Measurements from ENCODE around the gene CPNE4. TPM values are rescaled to one million over a fixed set of nuclear protein-coding genes. Genes with fewer than 3 reads are reported as not detected.

CPNE4 gene
- total and polyA plus RNA-seq, 9 of the 15 experiments (the other 6 are each of a cell fraction or from before 2014, with no cell fraction given) = not detected

DNA sequence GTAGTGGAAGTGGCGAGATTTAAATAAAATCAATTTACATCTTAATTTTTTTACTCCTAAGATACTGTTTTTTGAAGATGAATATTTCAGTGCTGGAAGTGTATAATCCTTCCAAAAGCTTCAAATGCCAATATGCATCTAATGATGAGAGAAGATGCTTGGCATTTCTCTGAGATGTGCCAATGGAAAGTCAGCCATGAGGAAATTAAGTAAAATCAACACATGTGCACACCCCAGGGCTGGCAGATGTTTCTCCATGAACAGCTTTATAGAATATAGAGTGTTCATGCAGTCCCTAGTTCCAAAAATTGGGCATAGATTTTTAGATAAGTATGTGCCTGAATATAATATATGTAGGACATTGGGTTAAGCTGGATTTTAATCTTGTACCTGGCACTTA, 90.1 kb downstream of the CPNE4 start (continued):
- TF ChIP-seq, protein P1, sequence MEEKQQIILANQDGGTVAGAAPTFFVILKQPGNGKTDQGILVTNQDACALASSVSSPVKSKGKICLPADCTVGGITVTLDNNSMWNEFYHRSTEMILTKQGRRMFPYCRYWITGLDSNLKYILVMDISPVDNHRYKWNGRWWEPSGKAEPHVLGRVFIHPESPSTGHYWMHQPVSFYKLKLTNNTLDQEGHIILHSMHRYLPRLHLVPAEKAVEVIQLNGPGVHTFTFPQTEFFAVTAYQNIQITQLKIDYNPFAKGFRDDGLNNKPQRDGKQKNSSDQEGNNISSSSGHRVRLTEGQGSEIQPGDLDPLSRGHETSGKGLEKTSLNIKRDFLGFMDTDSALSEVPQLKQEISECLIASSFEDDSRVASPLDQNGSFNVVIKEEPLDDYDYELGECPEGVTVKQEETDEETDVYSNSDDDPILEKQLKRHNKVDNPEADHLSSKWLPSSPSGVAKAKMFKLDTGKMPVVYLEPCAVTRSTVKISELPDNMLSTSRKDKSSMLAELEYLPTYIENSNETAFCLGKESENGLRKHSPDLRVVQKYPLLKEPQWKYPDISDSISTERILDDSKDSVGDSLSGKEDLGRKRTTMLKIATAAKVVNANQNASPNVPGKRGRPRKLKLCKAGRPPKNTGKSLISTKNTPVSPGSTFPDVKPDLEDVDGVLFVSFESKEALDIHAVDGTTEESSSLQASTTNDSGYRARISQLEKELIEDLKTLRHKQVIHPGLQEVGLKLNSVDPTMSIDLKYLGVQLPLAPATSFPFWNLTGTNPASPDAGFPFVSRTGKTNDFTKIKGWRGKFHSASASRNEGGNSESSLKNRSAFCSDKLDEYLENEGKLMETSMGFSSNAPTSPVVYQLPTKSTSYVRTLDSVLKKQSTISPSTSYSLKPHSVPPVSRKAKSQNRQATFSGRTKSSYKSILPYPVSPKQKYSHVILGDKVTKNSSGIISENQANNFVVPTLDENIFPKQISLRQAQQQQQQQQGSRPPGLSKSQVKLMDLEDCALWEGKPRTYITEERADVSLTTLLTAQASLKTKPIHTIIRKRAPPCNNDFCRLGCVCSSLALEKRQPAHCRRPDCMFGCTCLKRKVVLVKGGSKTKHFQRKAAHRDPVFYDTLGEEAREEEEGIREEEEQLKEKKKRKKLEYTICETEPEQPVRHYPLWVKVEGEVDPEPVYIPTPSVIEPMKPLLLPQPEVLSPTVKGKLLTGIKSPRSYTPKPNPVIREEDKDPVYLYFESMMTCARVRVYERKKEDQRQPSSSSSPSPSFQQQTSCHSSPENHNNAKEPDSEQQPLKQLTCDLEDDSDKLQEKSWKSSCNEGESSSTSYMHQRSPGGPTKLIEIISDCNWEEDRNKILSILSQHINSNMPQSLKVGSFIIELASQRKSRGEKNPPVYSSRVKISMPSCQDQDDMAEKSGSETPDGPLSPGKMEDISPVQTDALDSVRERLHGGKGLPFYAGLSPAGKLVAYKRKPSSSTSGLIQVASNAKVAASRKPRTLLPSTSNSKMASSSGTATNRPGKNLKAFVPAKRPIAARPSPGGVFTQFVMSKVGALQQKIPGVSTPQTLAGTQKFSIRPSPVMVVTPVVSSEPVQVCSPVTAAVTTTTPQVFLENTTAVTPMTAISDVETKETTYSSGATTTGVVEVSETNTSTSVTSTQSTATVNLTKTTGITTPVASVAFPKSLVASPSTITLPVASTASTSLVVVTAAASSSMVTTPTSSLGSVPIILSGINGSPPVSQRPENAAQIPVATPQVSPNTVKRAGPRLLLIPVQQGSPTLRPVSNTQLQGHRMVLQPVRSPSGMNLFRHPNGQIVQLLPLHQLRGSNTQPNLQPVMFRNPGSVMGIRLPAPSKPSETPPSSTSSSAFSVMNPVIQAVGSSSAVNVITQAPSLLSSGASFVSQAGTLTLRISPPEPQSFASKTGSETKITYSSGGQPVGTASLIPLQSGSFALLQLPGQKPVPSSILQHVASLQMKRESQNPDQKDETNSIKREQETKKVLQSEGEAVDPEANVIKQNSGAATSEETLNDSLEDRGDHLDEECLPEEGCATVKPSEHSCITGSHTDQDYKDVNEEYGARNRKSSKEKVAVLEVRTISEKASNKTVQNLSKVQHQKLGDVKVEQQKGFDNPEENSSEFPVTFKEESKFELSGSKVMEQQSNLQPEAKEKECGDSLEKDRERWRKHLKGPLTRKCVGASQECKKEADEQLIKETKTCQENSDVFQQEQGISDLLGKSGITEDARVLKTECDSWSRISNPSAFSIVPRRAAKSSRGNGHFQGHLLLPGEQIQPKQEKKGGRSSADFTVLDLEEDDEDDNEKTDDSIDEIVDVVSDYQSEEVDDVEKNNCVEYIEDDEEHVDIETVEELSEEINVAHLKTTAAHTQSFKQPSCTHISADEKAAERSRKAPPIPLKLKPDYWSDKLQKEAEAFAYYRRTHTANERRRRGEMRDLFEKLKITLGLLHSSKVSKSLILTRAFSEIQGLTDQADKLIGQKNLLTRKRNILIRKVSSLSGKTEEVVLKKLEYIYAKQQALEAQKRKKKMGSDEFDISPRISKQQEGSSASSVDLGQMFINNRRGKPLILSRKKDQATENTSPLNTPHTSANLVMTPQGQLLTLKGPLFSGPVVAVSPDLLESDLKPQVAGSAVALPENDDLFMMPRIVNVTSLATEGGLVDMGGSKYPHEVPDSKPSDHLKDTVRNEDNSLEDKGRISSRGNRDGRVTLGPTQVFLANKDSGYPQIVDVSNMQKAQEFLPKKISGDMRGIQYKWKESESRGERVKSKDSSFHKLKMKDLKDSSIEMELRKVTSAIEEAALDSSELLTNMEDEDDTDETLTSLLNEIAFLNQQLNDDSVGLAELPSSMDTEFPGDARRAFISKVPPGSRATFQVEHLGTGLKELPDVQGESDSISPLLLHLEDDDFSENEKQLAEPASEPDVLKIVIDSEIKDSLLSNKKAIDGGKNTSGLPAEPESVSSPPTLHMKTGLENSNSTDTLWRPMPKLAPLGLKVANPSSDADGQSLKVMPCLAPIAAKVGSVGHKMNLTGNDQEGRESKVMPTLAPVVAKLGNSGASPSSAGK (IDR thresholded peaks at IDR 0.05) = no peak
- TF ChIP-seq CBFA2T3 (IDR thresholded peaks at IDR 0.05) = no peak
- TF ChIP-seq NCOR1 (IDR thresholded peaks at IDR 0.05) = no peak
- TF ChIP-seq, protein P2, sequence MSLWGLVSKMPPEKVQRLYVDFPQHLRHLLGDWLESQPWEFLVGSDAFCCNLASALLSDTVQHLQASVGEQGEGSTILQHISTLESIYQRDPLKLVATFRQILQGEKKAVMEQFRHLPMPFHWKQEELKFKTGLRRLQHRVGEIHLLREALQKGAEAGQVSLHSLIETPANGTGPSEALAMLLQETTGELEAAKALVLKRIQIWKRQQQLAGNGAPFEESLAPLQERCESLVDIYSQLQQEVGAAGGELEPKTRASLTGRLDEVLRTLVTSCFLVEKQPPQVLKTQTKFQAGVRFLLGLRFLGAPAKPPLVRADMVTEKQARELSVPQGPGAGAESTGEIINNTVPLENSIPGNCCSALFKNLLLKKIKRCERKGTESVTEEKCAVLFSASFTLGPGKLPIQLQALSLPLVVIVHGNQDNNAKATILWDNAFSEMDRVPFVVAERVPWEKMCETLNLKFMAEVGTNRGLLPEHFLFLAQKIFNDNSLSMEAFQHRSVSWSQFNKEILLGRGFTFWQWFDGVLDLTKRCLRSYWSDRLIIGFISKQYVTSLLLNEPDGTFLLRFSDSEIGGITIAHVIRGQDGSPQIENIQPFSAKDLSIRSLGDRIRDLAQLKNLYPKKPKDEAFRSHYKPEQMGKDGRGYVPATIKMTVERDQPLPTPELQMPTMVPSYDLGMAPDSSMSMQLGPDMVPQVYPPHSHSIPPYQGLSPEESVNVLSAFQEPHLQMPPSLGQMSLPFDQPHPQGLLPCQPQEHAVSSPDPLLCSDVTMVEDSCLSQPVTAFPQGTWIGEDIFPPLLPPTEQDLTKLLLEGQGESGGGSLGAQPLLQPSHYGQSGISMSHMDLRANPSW (CRISPR knock-in tag; IDR thresholded peaks at IDR 0.05) = no peak
- TF ChIP-seq ZNF263 (CRISPR knock-in tag; IDR thresholded peaks at IDR 0.05; ENCODE audit: borderline replicate concordance) = no peak
- TF ChIP-seq SMARCC2 (IDR thresholded peaks at IDR 0.05; ENCODE audit: low read depth) = no peak
- TF ChIP-seq ZNF583 (CRISPR knock-in tag; IDR thresholded peaks at IDR 0.05) = no peak
- no peak for TF ChIP-seq ZNF224 (CRISPR knock-in tag; IDR thresholded peaks at IDR 0.05)

Data from K562 (cell line).